GM12873 (cell line): ENCODE data around the gene HLA-DOA.

Experiments
- CTCF ChIP-seq: IDR thresholded peaks from 2 replicates; pipeline ENCODE4 v1.5.1; 2012; ENCODE audit warnings: low read depth, mild to moderate bottlenecking, moderate library complexity, low read length, control low read depth; ENCODE audit not compliant: insufficient read depth; ENCODE audit errors: missing control alignments

HLA-DOA gene

GRCh38 chr6:33008944-33009861, at the start of gene HLA-DOA:
Gene HLA-DOA, minus strand, starts transcription at chr6:33009591.
- TF ChIP-seq CTCF = no peak

GRCh38 chr6:33057222-33058150, 48.1 kb upstream of the HLA-DOA start:
- no peak for TF ChIP-seq CTCF

- no peak for TF ChIP-seq CTCF
Observed at GRCh38 chr6:33053230-33053629, 43.8 kb upstream of the HLA-DOA start.

- TF ChIP-seq CTCF = no peak
Observed at GRCh38 chr6:33052627-33053026, 43.2 kb upstream of the HLA-DOA start.

GRCh38 chr6:33050014-33050810, 40.8 kb upstream of the HLA-DOA start:
- TF ChIP-seq CTCF = no peak

- TF ChIP-seq CTCF = peak; percentile 70
Observed at GRCh38 chr6:33049323-33050013, 40.1 kb upstream of the HLA-DOA start.
